ENCODE data around the gene LRRC9.

- TF ChIP-seq RAD21 (IDR thresholded peaks at IDR 0.05; ENCODE audit: low read depth) (peak; percentile 85), TAF1 (IDR thresholded peaks at IDR 0.05; ENCODE audit: low read depth) (no peak), MAX (IDR thresholded peaks at IDR 0.05) (no peak), CREB1 (IDR thresholded peaks at IDR 0.05; ENCODE audit: low read depth) (no peak), TCF12 (IDR thresholded peaks at IDR 0.05; ENCODE audit: low read depth) (no peak), FOXM1 (IDR thresholded peaks at IDR 0.05; ENCODE audit: borderline replicate concordance, low read depth) (no peak), EP300 (IDR thresholded peaks at IDR 0.05; ENCODE audit: borderline replicate concordance) (no peak), ZBTB7A (IDR thresholded peaks at IDR 0.05; ENCODE audit: low read depth) (no peak), CEBPB (IDR thresholded peaks at IDR 0.05) (no peak), USF1 (IDR thresholded peaks at IDR 0.05) (no peak)
These were observed 22.1 kb upstream of the LRRC9 start for GRCh38 chr14:59897757-59898383.
